Caki2 (cell line): ENCODE data around the gene KBTBD13. TPM values are rescaled to one million over a fixed set of nuclear protein-coding genes. Genes with fewer than 3 reads are reported as not detected.
"Not testable (repeated sequence)": the region's sequence is repeated elsewhere in the genome, so short reads cannot be mapped to it uniquely, and the experiment has no call there.

ENCODE experiments used
- DNase-seq: peaks from one replicate; pipeline ENCODE4 v3.0.0-alpha.2; 2015; ENCODE audit warnings: low read depth
- in situ Hi-C: cut with HindIII; loops from 2 replicates; pipeline ENCODE4 v1.10.0; 2016; ENCODE audit warnings: low sequenced_read_pairs, low pct_unique_long_range_greater_than_20kb, mixed read lengths
- total RNA-seq: library from RNA; depleted of rRNA; stranded (reverse); fragments of >200 nt; shearing (Covaris generic); gene quantifications from 2 replicates; pipeline ENCODE4 v1.2.3, GENCODE V29; 2014; ENCODE audit warnings: low replicate concordance

Gene KBTBD13
- total RNA-seq, 1 experiment from 2014 or later = not detected

DNA sequence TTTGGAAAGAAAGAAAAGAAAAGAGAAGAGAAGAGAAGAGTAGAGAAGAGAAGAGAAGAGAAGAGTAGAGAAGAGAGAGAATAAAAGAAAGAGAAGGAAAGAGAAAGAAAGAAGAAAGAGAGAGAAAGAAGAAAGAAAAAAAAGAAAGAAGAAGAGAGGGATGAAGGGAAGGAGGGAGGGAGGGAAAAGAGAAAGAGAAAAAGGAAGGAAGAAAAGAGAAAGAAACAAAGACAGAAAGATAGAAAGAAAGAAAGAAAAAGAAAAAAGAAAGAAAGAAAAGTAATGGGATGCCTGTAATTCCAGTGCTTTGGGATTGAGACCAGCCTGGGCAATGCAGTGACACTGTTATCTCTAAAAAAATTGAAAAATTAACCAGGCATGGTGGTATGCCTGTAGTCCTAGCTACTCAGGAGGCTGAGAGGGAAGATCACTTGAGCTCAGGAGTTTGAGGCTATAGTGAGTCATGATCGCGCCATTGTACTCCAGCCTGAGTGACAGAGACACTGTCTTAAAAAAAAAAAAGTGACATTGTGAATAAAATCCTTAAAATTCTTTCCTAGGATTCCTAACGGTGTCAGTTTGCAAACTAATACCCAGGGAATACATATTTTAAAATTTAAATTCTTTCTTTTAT lies 10.4 kb upstream of the KBTBD13 start:
- in situ Hi-C loops = no loop called here
- DNase-seq = peak; percentile 27

DNA sequence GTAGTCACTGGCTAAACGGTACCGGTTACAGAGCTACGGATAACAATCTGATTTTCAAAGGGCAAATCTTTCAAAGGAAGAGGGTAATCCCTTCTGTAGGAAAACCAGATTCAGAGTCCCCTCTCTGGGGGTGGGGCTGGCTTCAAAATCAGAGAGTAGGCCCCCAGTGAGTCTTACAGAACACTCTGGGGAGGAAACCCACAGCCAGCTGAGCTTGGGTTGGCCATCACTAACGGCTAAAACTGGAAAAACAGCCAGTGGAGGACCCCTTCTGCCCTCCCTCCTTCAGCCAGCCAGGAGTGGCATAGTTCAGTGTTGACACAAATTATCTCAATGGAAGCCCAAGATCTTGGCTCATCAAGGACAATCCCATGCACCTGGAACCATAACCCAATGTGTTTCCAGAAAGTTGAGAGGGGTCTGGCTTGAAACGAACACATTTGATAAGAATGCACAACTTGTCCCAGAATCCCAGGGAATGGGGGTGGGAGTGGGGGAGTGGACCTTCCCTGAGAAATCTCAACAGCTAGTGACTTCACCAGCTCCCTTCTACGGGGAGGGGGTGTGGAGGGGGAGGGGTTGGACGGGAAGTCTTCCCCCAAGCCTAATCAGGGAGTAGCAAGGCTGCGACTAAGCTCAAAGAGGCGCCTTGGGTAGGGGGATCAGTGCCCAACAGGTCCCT lies 9.8 kb upstream of the KBTBD13 start:
- no peak for DNase-seq
- in situ Hi-C loops = no loop called here

DNA sequence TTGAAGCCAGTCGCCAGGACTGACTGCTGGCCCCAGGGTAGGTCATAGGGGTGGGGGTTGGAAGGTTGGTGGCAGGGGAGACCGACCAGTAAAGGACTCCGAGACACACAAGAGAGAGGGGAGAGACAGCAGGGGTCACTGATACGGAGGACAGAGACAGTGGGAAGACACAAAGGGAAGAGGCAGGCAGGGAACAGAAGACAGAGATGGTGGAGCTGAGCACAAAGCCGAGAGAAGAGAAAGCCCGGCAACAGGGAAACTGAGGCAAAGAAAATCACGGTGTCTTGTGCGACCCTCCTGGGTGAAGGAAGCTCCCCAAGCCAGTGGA lies 9.3 kb upstream of the KBTBD13 start:
- in situ Hi-C loops = no loop called here

DNA sequence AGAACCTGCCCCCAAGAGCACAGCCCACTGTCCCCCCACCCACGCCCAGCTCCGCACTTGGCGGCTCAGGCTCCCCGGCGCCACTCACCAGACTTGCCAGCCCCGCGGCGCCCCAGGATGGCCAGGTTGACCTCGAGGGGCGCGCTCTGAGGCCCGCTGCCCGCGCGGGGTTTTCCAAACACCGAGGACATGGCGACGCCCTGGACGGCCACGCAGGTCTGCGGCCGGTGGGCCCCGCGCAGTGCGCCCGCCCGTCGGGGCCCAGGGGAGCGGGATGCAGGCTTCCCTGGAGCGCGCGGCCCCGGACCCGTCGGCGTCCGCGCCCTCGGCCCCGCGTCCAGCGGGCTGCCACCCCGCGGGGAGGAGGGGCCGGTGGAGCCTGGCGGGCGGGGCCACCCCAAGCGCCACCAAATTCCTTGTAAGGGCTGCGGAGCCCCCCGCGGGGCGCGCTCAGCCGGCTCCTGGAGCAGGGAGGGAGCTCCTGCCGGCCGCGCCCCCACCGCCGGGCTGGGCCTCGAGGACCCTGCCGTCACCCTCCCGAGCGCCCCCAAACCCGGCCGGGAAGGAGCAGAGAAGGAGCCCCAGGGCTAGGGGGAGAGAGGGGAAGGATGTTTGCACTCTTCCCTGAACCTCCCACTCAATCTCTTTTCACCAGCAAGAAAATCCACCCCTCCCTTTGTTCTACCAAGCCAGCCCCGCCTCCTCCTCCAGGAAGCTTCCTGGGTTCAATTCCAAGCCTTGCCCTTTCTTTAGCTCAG lies 8.7 kb upstream of the KBTBD13 start, which contains the start of gene RASL12:
Gene RASL12, minus strand, starts transcription at position 347 of the 758 bp plus-strand sequence. Its CDS starts 156 bp downstream, at position 191.
- DNase-seq = no peak
- in situ Hi-C loops = no loop called here

More for the DNA sequence above, 9.3 kb upstream of the KBTBD13 start:
- DNase-seq = no peak

DNA sequence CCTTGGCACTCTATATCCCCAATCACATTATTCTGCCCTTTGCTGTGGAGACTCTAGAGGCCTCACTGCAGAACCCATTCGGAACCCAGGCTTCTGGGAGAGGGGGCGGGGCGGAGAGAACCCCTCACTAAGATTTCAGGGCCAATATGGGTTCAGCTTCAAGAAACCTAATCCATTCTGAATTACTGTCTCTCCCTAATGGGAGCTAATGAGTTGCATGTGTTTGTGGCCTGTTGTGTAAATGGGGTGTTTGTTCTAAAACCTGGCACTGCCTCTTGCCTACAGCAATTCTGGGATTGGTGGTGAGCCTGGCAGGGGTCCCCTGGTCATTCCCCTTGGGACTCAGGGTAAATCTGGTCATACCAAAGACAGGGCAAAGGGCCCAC lies 8.2 kb upstream of the KBTBD13 start:
- no peak for DNase-seq
- in situ Hi-C loops = no loop called here

DNA sequence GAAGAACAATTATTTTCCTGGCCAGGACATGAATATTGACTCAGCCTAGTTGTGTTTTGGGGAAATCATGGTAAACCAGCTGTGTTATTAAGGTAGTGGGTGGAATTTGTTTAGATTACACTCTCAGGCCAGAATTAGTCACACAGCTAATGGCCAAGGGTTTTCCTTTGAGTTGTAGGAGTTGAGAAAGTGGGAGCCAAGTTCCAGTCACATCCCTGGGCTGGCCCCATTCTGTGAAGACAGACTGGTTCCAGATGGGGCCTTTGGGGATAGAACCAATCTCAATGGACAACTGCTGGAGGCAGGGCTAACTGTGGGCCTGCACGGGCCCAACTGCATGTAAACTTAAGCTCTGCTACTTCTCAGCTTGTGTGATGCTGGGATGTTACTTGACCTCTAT lies 7.4 kb upstream of the KBTBD13 start:
- no peak for DNase-seq
- in situ Hi-C loops = no loop called here

DNA sequence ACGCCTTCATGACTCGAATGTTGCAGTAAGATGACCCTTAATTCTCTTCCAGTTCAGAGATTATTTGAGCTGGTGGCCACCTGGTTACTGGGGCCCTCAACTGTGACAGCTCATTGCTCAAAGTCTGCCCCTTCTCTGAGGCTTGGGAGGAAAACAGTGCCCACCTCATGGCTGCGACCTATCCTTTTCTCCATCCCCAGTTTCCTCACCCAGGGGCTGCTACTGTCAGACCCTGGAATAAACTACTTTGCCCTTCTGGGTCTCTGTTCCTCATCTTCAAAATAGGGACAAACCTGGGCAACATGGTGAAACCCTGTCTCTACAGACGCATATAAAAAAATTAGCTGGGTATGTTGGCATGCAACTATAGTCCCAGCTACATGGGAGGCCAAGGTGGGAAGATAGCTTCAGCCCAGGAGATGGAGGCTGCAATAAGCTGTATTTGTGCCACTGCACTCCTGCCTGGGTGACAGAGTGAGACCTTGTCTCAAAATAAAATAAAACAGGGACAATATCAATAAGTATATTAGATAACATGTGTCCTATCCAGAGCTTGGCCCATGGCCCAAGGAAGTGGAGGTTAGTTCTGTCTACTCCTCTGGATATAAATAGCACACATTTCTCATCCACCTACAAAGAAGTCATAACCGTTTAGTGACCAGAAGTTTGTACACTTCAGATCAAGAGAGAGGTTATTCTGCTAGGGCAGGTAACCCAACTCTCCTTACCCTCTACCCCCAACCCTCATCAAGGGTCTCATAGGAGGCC lies 6.6 kb upstream of the KBTBD13 start:
- in situ Hi-C loops = no loop called here
- no peak for DNase-seq

DNA sequence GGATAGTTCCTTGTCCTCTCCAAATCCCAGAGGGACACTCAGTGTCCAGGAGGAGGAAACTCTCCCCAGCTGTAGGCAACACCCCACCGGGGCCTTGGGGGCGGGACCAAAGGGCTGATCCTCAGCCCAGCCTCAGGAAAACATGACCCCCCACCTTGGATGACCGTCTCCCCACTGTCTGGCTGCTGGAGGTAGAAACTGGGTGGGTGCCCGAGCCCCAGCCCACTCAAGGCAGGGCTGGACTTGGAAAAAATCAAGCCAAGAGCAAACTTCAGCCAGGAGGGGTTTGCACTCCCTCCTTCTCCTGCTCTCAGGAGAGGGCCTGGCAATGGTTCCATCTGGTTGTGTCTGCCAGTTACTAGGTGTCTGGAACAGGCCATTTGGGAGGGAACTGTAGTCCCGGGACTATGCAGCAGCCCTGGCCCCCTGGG lies 5.2 kb upstream of the KBTBD13 start:
- in situ Hi-C loops = no loop called here
- no peak for DNase-seq

DNA sequence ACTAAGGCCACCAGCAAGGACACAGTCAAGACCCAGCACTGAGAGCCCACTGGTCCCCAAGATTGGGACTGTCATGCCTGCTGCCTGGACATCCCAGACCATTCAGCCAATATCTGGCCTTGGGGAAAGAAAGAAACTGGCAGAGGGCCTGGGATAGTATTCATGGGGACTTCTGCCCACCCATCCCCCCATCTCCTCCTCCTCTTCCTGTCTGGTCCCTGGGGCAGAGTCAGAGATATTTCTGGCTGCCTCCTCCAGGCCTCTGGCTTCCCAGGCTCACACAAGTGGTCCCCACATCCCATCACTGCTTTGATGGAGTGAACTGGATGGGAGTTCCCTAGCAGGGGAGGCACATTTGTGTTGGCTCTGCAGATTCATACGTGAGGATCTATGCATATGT lies 4.5 kb upstream of the KBTBD13 start:
- in situ Hi-C loops = no loop called here
- DNase-seq = no peak

DNA sequence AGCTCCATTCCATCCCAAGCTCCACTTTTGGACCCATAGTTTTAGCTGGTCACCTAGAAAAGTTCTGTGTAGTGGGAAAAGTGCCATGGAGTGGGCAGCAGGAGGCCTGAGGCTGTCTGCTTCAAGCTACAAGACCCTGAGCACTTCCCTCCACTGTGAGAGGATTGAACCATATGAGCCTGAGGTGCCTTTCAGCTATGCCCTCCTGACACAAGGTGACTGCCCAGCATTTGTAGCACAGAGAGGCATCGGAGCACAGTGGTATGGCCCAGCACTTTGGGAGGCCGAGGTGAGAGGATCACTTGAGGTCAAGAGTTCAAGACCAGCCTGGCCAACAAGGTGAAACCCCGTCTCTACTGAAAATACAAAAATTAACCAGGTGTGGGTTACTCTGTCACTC lies 3.9 kb upstream of the KBTBD13 start:
- no peak for DNase-seq
- in situ Hi-C loops = no loop called here

DNA sequence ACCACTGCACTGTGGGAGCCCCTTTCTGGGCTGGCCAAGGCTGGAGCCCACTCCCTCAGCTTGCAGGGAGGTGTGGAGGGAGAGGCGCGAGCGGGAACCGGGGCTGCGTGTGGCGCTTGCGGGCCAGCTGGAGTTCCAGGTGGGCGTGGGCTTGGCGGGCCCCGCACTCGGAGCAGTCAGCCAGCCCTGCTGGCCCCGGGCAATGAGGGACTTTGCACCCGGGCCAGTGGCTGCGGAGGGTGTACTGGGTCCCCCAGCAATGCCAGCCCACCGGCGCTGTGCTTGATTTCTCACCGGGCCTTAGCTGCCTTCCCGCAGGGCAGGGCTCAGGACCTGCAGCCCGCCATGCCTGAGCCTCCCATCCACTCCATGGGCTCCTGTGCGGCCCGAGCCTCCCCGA lies 1.6 kb upstream of the KBTBD13 start:
- in situ Hi-C loops, DNase-seq: not testable (repeated sequence)

DNA sequence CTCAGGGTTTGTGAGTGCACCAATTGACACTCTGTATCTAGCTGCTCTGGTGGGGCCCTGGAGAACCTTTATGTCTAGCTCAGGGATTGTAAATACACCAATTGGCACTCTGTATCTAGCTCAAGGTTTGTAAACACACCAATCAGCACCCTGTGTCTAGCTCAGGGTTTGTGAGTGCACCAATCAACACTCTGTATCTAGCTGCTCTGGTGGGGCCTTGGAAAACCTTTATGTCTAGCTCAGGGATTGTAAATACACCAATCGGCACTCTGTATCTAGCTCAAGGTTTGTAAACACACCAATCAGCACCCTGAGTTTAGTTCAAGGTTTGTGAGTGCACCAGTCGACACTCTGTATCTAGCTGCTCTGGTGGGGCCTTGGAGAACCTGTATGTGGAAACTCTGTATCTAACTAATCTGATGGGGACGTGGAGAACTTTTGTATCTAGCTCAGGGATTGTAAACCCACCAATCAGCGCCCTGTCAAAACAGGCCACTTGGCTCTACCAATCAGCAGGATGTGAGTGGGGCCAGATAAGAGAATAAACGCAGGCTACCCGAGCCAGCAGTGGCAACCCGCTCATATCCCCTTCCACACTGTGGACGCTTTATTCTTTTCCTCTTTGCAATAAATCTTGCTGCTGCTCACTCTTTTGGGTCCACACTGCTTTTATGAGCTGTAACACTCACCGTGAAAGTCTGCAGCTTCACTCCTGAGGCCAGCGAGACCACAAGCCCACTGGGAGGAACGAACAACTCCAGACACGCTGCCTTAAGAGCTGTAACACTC lies 745 bp upstream of the KBTBD13 start:
- DNase-seq, in situ Hi-C loops: not testable (repeated sequence)

DNA sequence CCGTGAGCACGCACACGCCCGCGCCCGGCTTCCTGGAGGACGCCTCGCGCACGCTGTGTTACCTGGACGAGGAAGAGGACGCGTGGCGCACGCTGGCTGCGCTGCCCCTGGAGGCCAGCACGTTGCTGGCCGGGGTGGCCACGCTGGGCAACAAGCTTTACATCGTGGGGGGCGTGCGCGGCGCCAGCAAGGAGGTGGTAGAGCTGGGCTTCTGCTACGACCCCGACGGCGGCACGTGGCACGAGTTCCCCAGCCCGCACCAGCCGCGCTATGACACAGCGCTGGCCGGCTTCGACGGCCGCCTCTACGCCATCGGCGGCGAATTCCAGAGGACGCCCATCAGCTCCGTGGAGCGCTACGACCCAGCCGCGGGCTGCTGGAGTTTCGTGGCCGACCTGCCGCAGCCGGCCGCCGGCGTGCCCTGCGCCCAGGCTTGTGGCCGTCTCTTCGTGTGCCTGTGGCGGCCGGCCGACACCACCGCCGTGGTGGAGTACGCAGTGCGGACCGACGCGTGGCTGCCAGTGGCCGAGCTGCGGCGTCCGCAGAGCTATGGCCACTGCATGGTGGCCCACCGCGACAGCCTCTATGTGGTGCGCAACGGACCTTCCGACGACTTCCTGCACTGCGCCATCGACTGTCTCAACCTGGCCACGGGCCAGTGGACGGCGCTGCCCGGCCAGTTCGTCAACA lies 890 bp downstream of the KBTBD13 start:
- no peak for DNase-seq
- in situ Hi-C loops = no loop called here

DNA sequence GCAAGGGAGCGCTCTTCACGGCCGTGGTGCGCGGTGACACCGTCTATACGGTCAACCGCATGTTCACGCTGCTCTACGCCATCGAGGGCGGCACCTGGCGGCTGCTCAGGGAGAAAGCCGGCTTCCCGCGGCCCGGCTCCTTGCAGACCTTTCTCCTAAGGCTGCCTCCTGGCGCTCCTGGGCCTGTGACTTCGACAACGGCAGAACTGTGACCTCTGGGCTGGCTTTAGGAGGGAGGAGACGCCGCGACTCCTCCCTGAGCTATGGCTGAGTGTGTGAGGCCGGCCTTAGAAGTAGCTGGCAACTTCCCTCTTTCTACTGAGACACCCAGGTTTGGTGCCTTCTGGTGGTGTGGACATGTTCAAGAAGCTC lies 1.4 kb downstream of the KBTBD13 start:
- in situ Hi-C loops = no loop called here
- no peak for DNase-seq

DNA sequence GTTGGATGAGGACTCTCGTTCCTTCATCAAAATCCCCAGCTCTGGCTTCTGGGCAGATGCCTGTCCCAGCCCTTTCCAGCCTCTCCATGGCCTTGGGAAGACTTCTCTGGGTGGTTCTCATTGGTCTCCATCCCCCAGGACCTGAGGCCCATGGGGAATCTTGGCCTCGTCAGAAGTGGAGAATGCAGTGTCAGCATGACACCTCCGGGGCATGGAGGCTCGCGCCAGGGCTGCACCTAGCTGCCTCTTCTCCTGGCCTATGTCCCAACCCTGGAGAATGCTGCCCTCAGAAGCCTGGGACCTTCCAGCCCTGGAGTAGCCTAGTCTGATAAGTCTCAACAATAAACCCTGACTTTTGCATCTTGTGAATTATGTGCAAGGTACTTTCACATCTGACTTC lies 3.0 kb downstream of the KBTBD13 start:
- no peak for DNase-seq
- in situ Hi-C loops = no loop called here

DNA sequence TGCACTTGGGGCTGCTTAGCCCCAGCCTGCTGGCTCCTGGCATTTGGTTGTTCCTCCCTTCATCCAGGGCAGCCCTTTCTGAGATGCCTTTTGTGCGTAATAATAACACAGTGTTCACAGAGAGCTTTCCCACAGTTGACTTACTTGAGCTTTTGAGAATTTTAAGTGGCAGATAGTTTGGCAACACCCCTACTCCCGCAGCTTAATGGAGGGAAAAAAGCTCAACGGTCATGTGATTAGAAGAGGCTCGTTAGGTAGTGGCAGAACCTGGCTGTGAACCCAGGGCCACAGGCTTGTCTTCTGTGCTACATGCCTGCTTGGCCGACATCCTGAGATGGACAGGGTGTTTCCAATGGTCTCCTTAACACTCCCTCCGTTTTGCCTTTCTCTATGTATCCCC lies 4.7 kb downstream of the KBTBD13 start:
- DNase-seq = no peak
- in situ Hi-C loops = no loop called here

DNA sequence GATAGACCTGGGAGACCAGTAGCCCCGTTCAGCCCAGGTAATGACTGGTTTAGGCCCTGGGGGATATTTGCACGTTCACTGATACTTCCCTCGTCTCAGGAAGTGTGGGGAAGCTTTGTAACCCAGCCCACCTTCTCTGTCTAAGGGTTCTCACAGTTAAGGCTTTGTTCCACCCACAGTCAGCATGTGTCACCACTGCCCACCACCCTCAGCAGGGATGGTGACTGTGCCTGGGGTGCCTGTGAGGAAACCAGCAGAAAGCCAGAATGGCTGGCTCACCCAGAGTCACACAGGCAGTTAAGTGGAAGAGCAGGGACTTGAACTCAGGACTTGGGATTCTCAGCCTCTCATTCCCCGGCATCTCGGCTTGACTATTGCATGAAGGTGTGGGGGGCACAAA lies 5.2 kb downstream of the KBTBD13 start:
- in situ Hi-C loops = no loop called here
- no peak for DNase-seq
